ENCODE data around the gene DSCAM. TPM values are rescaled to one million over a fixed set of nuclear protein-coding genes. Genes with fewer than 3 reads are reported as not detected.

Gene DSCAM
- total RNA-seq, 1 experiment from 2014 or later: not detected

DNA sequence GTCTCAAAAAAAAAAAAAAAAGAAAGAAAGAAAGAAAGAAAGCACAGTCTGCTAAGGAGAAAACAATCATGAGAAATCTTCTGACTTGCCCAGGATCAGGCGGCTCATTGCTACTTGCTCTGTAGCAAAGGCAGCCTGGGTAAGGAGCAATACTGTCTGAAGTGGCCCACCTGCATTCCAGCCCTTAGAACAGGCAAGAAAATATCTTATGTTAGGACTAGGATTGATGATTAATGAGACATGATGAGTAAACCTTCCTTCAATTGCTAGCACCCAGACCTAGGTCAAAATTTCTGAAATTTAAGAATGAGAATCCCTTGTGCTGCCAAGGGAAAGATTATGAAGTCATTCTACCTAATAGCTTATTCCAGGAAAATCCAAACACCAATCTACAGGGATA, 140.8 kb downstream of the DSCAM start:
- no peak for DNase-seq (ENCODE audit: low read depth)

DNA sequence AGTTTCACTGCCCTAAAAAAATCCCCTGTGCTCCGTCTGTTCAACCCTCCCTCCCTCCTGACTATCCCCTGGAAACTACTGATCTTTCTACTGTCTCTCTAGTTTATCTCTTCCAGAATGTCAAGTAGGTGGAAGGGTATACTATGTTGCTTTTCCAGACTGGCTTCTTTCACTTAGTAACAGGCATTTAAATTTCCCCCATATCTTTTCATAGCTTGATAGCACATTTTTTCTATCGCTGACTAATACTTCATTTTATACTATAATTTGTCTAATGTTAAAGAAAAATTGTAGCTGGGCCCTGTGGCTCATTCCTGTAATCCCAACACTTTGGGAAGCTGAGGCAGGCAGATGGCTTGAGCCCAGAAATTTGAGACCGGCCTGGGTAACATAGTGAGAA, 142.8 kb downstream of the DSCAM start:
- DNase-seq (ENCODE audit: low read depth): no peak

DNA sequence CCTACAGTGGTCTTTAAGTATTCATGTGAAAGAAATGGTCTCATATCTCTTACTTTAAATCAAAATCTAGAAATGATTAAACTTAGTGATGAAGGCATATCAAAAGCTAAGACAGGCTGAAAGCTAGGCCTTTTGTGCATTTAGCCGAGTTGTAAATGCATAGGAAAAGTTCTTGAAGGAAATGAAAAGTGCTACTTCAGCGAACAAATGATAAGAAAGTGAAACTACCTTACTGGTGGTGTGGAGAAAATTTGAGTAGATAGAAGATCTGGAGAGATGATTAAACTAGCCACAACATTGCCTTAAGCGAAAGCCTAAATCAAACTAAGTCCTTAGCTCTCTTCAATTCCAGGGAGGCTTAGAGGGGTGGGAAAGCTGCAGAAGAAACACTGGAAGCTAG, 147.6 kb downstream of the DSCAM start:
- DNase-seq (ENCODE audit: low read depth): no peak

DNA sequence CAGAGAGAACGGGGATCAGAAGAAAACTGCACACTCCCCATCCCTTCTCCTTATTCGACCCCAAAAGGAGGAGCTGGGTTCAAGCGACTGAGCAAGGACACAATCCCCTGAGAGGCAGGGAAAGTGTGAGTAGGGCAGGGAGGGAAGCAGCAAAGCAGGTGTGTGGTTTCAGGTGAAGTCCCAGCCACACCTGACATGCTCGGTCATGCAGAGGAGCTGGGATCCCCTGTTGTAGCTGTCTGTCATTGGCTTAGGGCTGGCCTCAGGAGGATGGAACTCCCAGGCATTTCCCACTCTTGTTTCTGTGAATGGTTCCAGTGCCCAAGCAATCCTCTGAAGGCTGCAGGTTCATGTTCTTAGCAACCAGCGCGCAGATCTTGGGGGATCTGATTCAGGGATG, 150.7 kb downstream of the DSCAM start:
- no peak for DNase-seq (ENCODE audit: low read depth)

DNA sequence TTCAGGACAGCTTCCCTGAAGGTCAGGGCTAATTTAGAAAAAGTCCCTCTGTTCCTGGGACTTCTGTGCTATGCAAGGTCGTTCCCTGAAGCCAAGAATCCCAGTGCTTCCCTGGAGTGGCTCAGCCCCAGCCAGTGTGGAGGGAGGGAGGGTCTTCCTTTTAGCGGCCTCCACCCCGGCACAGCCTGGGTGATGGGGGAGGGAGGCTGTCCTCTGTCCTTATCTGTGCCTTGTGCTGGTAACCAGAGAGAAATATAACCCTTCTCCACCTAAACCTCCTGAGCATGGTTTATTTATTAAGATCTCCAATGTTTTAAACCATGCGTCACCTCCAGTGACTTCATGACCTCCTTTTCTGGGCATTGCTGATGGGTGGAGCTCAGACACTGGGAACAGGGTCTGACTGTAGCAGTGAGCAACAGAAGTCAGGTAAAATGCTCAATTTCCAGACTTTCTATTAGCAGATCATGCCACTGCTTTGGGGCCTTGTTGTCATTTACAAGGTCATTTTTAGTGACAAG, 157.1 kb downstream of the DSCAM start:
- no peak for DNase-seq (ENCODE audit: low read depth)

DNA sequence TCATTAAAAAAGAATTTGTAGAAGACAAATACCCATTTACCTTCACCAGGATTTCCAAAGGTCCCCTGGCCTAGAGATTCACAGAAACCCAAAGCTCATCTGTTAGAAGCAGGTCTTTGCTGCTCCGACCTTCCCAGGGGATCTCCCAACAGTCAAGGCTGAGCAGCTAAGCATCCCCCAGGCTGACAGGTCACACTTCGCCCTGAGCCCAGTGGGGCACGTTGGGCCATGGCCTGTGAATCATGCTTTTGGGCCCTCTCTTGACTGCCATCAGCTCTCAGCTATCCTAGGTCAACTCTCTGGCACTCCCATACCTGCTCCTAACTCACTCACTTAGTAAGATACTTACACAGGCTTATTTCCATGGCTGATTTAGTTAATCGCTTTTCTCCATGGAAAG, 157.7 kb downstream of the DSCAM start:
- DNase-seq (ENCODE audit: low read depth): no peak

DNA sequence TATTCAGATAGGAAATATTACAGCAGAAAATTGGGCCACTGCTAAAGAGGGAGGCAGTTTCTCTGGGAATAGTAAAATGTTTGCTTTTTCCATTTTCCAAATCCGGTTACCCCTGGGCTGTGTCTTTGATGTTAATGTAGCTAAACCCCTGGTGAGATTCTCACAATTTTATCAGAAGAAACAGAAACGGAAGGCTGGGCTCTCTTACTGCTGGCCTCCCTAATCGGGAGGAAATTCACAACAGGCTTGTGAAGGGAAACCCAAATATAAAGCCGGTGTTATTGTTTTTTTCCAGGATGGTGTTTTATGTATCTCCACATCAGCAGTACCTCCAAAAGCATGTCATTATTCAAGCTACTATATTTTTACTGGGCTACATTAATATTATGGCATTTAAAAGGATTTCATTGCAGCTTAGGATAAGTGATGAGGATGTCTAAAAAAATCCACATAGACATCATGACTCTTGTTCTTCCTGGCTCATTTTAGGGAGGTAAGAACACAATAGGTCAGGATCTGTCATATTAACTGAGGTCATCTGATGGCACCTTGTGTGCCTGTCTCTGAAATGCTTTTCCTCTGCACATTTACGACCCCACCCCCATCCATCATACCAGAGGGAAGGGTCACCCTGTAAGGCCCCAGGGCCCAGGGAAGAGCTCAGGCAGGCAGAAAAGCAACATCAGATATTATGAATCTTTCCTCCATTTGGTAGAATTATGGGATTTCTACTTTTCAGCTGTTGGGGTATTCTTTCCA, 158.7 kb downstream of the DSCAM start:
- no peak for DNase-seq (ENCODE audit: low read depth)

DNA sequence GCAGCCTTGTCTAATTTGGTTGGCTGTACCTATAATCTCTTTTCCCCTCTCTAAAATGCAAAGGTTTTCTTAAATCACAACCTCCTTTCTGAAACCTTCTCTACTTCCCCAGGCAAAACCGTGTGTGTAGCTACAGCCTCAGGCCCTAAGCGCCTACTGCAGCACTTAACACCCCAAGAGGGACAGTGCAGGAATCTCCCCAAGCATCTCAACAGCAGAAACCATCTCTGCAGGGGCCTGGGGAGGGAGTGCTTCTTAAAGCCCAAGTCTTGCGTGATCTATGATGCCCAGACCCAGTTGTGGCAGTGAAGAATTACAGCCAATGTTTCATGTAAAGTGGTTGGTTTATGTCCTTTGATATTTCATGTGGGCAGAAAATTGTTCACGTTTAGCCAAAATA, 159.3 kb downstream of the DSCAM start:
- DNase-seq (ENCODE audit: low read depth): no peak

DNA sequence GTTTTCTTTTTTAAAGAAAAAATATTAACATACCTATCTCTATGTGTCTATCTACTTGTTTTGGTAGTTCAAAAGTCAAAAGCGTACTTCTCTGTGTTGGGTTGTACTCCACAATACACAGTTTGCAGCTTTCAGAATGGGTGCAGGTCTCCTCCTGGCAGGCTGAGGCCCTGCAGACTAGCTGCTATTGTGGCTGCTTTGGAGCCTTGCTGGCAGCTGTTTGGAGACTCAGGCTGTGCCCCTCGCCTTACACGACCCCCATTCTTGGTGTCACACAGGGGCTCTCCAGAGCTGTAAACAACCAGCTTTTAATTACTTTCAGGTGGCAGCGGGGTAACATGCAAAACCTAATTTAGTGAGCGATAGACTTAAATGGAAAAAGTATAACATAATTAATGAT, 160.4 kb downstream of the DSCAM start:
- DNase-seq (ENCODE audit: low read depth): no peak

DNA sequence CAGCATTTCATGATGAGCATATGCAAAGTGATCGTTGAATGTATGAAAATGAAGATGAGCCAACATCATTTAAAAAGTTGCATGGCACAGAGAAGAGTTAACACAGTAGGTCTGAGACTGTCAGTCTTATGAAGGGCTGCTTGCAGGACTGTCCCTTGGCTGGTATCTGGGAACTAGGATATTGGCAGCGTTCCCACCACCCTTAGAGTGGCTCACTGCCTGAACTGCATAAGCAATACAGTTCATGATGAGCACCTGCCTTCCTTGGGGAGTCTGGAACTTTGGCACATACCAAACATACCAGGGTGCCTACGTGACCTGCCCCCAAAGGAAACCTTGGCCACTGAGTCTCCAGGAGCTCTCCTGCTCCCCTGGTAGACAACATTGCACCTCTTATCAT, 161.8 kb downstream of the DSCAM start:
- peak; percentile 15 for DNase-seq (ENCODE audit: low read depth)

DNA sequence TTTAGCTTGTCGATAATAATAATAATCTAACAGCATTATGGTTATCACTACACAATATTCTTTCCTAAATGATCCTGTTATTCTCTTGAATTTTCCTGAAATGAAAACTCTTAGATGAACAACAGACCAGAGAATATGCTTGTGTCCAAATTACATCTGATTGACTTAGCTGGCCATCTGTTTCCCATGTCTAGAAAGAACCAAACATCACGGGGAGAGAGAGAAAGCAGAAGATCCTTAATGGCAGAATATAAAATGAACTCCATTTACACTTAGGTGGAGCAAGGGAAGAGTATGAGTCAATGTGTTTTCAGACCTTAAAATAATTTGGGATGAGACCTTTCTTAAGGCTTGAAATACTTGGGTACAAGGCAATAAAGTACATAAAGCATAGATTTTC, 162.2 kb downstream of the DSCAM start:
- no peak for DNase-seq (ENCODE audit: low read depth)

DNA sequence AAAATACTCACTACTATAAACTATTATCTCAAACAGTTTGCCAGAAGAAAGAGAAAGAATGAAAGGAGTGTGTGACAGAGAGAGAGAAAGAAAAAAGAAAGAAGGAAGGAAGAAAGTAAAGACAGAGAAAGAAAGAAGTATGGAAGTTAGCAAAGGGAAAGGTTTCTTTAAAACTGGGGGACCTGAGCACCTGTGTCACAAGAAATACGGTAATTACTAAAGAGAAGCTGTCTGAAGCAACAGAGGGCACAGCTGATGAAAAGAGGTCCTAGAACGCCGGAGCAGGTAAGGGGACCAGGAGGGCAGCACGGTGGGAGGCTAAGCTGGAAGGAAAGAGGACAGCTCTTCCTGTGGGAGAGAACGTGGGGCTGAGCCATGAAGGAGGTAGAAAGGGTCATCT, 163.6 kb downstream of the DSCAM start:
- no peak for DNase-seq (ENCODE audit: low read depth)

DNA sequence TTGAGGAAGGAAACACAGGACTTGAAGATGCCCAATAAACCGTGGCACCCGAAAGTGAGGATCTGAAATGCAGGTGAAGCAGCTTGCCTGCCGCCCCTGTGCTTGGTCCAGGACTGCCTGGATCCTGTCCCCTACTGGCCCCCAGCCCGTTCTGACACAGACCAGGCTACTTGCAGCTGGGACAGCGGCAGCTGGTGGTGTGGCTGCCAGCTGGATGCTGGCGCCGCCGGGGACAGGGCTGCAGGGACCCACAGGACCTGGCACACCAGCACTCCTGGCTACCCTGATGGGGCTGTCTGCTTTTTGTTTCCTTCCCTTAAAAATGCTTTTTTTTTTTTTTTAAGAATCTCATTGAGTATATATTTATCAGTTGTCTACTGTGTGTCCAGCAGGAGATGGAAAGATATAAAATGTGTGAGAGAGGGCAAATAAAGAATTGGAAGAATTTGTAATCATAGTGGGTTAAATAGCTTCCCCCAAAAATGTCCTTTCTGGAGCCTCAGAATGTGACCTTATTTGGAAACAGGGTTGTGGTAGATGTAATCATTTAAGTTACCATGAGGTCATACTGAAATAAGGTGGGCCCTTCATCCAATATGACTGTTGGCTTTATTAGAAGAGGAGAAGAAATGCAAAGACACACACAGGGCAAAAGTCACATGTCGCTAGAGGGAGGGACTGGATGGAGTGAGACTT, 165.6 kb downstream of the DSCAM start:
- DNase-seq (ENCODE audit: low read depth): no peak

DNA sequence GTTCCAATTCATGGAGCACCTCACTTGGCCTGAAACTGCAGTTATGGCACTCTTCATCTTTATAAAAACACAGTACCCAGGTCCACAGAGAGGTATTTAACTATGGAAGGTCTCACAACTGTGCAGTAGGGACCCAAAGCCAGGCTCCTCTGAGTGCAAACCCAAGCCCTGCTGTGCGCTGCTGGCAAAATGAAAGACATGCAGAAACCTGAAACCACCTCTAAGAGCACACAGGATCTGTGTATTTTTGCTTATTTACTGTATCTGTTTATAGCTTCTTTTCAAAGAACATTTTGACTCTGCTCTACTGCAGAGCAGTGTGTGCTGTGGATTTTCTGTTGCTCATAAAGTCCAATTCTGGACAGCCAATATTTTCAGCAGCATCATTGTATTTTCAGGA, 166.6 kb downstream of the DSCAM start:
- no peak for DNase-seq (ENCODE audit: low read depth)

DNA sequence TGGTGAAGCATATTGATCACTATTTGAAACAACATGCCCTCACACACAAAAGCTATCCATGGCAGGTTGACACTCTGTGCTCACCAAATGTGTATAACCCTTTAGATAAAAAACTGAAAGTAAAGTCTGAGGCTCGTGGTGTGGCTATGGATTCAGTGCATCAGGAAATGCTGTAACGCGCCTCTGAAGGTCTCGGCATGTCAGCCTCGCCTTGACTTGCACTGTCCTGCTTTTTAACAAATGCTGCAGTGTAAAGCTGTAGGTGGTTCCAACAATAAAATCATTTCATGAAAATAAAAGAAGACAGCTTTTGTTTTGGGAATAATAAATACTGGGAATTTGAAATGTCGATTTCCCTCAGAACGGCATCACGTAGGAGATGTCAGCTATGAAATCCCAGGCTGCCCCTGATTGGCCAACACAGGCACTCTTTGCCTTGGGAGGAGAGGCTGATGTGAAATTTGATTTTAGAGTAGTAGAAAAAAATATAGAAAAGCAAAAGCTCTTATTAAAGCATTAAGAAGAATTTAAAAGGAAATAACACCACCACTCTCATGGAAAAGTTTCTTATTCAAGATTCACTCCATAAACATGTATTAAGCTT, 168.2 kb downstream of the DSCAM start:
- DNase-seq (ENCODE audit: low read depth): no peak

DNA sequence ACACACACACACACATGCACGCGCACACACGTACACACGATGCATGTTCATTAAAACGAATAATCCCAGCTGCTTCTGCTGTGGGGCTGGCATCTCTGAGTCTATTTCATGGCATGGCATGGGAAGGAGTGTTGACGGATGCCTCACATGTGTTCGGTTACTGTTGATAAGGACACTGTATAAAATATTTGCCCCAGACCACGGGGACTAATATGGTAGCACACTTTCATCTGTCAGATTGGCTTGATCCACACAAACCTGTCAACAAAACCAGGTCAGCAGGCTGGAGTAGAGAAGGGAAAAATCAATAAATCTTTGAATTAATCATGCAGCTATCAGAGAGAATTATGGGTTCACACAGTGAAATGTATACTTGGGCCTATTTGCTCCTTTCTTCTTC, 171.9 kb downstream of the DSCAM start:
- no peak for DNase-seq (ENCODE audit: low read depth)

DNA sequence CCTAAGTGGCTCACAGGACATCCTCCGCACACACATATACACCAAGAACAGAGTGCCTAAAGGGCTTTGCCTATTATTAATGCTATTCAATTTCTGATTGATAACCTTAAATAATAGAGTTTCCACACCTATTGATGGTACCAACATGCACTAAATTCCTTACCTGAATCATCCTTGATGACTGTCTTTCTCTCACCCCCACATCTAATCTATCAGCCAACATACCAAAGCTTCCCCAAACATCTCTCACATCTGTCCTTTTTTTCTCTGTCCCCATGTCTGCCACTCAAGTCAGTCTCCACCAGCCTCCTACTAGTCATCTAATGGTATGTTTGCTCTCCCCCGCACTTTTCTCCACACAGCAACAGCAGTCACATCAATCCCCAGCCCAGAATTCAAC, 174.4 kb downstream of the DSCAM start:
- DNase-seq (ENCODE audit: low read depth): no peak

DNA sequence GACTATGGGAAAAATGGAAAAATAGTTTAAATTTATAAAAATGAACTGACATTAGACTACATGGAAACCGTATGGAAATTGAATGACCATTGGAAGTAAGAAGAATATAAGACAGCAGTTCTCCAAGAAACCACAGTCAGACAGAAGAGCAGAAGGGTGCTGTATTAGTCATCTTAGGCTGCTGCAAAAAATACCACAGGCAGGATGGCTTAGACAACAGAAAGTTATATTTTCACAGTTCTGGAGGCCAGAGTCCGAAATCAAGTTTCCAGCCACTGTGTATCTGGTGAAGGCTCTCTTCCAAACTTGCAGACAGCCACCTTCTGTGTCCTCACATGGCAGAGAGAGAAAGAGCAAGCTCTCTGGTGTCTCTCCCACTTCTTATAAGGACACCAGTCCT, 175.2 kb downstream of the DSCAM start:
- DNase-seq (ENCODE audit: low read depth): peak; percentile 8

DNA sequence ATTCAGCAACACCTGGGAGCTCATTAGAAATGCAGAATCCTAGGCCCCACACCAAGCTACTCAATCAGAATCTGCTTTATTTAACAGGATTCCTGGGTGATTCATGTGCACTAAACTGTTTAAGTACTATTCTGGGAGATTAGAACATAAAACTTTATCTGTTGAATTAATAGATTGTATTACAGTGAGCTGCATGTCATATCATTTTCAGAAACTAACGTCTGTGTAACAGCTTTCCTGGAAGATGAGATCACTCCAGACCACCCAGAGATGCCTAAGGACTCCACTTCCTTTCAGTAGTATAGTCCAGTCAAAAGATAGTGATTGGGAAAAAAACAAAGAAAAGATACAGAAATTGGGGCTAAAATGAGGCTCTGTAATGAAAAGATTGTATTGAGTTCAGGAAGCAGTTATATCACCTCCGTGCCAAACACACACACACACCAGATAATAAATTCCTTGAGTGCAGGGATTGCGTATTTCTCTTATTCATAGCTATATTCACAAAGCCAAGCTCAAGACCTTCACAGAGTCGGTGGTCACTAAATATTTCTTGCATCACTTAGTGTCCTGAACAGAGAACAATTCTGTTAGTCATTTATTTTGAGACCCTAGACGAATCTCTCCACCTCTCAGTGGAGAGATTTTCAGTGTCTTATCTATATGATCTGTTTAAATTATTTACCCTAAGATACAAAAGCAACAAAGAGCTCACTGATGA, 178.2 kb downstream of the DSCAM start:
- DNase-seq (ENCODE audit: low read depth): no peak

DNA sequence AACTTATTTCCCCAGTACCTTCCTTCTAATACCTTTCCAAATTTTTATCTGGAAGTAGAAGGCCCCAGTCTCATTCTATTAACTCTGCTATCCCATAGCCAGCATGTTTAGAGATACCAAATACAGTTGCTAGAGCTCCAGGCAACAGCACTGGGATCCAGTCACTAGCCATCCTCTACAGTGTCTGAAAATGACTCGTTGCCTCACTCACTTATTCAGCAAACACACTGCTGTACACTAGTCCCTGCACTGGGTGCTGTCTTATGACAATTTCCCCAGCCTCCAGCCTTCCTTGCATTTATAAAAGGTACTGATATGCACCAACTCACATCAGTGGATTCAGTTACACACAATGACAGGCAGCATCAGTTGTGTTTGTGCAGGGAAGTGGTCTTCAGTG, 179.0 kb downstream of the DSCAM start:
- no peak for DNase-seq (ENCODE audit: low read depth)

DNA sequence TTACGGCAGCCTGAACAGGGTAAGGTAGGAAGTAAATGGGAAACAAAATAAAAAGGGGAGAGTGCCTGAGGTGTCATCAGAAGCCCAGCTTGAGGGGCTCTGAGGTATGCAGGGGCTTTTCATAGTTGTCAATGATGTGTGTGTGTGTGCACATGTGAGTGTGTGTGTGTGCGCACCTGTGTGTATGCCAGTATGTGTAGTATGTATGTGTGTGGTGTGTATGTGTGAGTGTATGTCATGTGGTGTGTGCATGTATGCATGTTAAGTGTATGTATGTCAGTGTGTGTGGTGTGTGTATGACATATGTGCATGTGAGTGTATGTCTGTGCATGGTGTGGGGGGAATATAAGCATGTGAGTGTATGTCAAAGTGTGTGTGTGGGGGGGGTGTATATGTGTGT, 184.1 kb downstream of the DSCAM start:
- no peak for DNase-seq (ENCODE audit: low read depth)

DNA sequence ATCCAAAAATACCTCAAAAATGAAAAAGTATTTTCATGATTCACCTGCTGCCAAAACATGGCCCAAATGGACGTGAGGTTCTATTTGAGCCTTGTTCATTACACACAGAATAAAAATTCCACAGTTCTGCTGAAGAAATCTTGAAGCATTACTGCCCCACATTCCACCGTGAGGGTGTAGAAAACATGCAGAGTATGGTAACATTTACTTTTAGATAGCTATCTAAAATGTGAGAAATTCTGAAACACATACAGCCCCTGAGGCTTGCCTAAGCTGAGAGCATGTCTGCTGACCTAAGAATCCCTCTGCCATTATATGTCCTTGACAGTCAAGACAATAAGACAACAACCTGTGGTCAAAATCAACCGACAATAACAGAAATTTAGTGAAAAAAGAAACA, 186.5 kb downstream of the DSCAM start:
- no peak for DNase-seq (ENCODE audit: low read depth)
